ENCODE measurements around the gene TEKT3. TPM values are rescaled to one million over a fixed set of nuclear protein-coding genes. Genes with fewer than 3 reads are reported as not detected.

TEKT3 gene
- total RNA-seq, 1 experiment from 2014 or later: not detected

GRCh38 chr17:15263206-15263579, 78.2 kb downstream of the TEKT3 start:
- intact Hi-C loops (cut with micrococcal nuclease; ENCODE audit: unreplicated experiment): no loop called here
- Histone ChIP-seq H3K27ac (ENCODE audit: low read depth, low read length, poor library complexity, severe bottlenecking) (no peak overlapping the region), H3K9me3 (ENCODE audit: low read depth, low read length, poor library complexity, severe bottlenecking) (no peaks in the 10 kb centered on the region), H3K4me1 (ENCODE audit: insufficient read depth, low read length, poor library complexity, severe bottlenecking) (no peaks in the 10 kb centered on the region), H3K27me3 (replicated peaks; ENCODE audit: insufficient read depth, low read depth, low read length, poor library complexity) (peaks cover 67% of the 10 kb centered on the region), H3K36me3 (ENCODE audit: insufficient read depth, low read length, poor library complexity, severe bottlenecking) (no peaks in the 10 kb centered on the region), H3K4me3 (ENCODE audit: low read depth, low read length, poor library complexity, severe bottlenecking) (no peak overlapping the region)
- DNase-seq (ENCODE audit: low spot score): peak; percentile 4
- POLR2A ChIA-PET (ENCODE audit: low non-redundant PET): no interaction called here
- no TSS peak for BruUV-seq (replicated peaks)
- CTCF ChIA-PET: interaction anchor here (2.1 kb wide), 1 partner anchor 240 kb away, joined by 5 read pairs; no protein-coding TSS in a partner anchor
- TF ChIP-seq EZH2 (IDR thresholded peaks at IDR 0.05; ENCODE audit: borderline replicate concordance, low read depth, low read length, poor library complexity, severe bottlenecking): peak; percentile 85
- TF ChIP-seq, protein P1, sequence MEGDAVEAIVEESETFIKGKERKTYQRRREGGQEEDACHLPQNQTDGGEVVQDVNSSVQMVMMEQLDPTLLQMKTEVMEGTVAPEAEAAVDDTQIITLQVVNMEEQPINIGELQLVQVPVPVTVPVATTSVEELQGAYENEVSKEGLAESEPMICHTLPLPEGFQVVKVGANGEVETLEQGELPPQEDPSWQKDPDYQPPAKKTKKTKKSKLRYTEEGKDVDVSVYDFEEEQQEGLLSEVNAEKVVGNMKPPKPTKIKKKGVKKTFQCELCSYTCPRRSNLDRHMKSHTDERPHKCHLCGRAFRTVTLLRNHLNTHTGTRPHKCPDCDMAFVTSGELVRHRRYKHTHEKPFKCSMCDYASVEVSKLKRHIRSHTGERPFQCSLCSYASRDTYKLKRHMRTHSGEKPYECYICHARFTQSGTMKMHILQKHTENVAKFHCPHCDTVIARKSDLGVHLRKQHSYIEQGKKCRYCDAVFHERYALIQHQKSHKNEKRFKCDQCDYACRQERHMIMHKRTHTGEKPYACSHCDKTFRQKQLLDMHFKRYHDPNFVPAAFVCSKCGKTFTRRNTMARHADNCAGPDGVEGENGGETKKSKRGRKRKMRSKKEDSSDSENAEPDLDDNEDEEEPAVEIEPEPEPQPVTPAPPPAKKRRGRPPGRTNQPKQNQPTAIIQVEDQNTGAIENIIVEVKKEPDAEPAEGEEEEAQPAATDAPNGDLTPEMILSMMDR (conservative IDR thresholded peaks at IDR 0.05; ENCODE audit: low read depth, low read length): no peak

- ChIA-PET CTCF (interaction anchor here (2.1 kb wide), 1 partner anchor 240 kb away, joined by 5 read pairs; no protein-coding TSS in a partner anchor), POLR2A (ENCODE audit: low non-redundant PET) (no interaction called here)
- peak; percentile 85 for TF ChIP-seq EZH2 (IDR thresholded peaks at IDR 0.05; ENCODE audit: borderline replicate concordance, low read depth, low read length, poor library complexity, severe bottlenecking)
- TF ChIP-seq, protein P1 (conservative IDR thresholded peaks at IDR 0.05; ENCODE audit: low read depth, low read length): no peak
- no peak for DNase-seq (ENCODE audit: low spot score)
- Histone ChIP-seq H3K27ac (ENCODE audit: low read depth, low read length, poor library complexity, severe bottlenecking) (no peak overlapping the region), H3K4me1 (ENCODE audit: insufficient read depth, low read length, poor library complexity, severe bottlenecking) (no peaks in the 10 kb centered on the region), H3K9me3 (ENCODE audit: low read depth, low read length, poor library complexity, severe bottlenecking) (no peaks in the 10 kb centered on the region), H3K4me3 (ENCODE audit: low read depth, low read length, poor library complexity, severe bottlenecking) (no peak overlapping the region), H3K36me3 (ENCODE audit: insufficient read depth, low read length, poor library complexity, severe bottlenecking) (no peaks in the 10 kb centered on the region), H3K27me3 (replicated peaks; ENCODE audit: insufficient read depth, low read depth, low read length, poor library complexity) (peaks cover 67% of the 10 kb centered on the region)
- no TSS peak for BruUV-seq (replicated peaks)
- intact Hi-C loops (cut with micrococcal nuclease; ENCODE audit: unreplicated experiment): no loop called here
Observed at GRCh38 chr17:15262291-15263205, 78.8 kb downstream of the TEKT3 start.

- DNase-seq (ENCODE audit: low spot score): peak; percentile 3
- intact Hi-C loops (cut with micrococcal nuclease; ENCODE audit: unreplicated experiment): loop anchor here (2.0 kb wide), 1 partner anchor 241 kb away; no protein-coding TSS in a partner anchor
- POLR2A ChIA-PET (ENCODE audit: low non-redundant PET): no interaction called here
- no peak for TF ChIP-seq EZH2 (IDR thresholded peaks at IDR 0.05; ENCODE audit: borderline replicate concordance, low read depth, low read length, poor library complexity, severe bottlenecking)
- TF ChIP-seq, protein P1 (conservative IDR thresholded peaks at IDR 0.05; ENCODE audit: low read depth, low read length): no peak
- H3K9me3 ChIP-seq (ENCODE audit: low read depth, low read length, poor library complexity, severe bottlenecking): no peaks in the 10 kb centered on the region
- H3K4me1 ChIP-seq (ENCODE audit: insufficient read depth, low read length, poor library complexity, severe bottlenecking): no peaks in the 10 kb centered on the region
- H3K27ac ChIP-seq (ENCODE audit: low read depth, low read length, poor library complexity, severe bottlenecking): no peak overlapping the region
- CTCF ChIA-PET: no interaction called here
- no peaks in the 10 kb centered on the region for H3K36me3 ChIP-seq (ENCODE audit: insufficient read depth, low read length, poor library complexity, severe bottlenecking)
- BruUV-seq (replicated peaks): no TSS peak
- peaks cover 67% of the 10 kb centered on the region for H3K27me3 ChIP-seq (replicated peaks; ENCODE audit: insufficient read depth, low read depth, low read length, poor library complexity)
- H3K4me3 ChIP-seq (ENCODE audit: low read depth, low read length, poor library complexity, severe bottlenecking): no peak overlapping the region
Observed at GRCh38 chr17:15261802-15262290, 79.6 kb downstream of the TEKT3 start.

Data from A673 (cell line).